SH-SY5Y (cell line): ENCODE measurements around the gene NPHP4.

Experiments
- GATA2 ChIP-seq: IDR thresholded peaks from 2 replicates; pipeline ENCODE4 v1.6.1; 2011; ENCODE audit warnings: mild to moderate bottlenecking, low read depth, low read length
- GATA3 ChIP-seq: IDR thresholded peaks from 2 replicates; pipeline ENCODE4 v1.6.1; 2011; ENCODE audit warnings: low read depth, mild to moderate bottlenecking, low read length, moderate library complexity

Gene NPHP4

GRCh38 chr1:5842679-5843078 lies 149.5 kb downstream of the NPHP4 start:
- no peak for TF ChIP-seq GATA3
- TF ChIP-seq GATA2 = no peak

GRCh38 chr1:5840551-5841001 lies 151.6 kb downstream of the NPHP4 start:
- no peak for TF ChIP-seq GATA2
- TF ChIP-seq GATA3 = no peak

- TF ChIP-seq GATA2 (no peak), GATA3 (no peak)
Observed at GRCh38 chr1:5839881-5840550, 152.2 kb downstream of the NPHP4 start.

GRCh38 chr1:5839161-5839880 lies 152.9 kb downstream of the NPHP4 start:
- no peak for TF ChIP-seq GATA3
- no peak for TF ChIP-seq GATA2

GRCh38 chr1:5837976-5838653 lies 154.1 kb downstream of the NPHP4 start:
- TF ChIP-seq GATA2 (no peak), GATA3 (no peak)

GRCh38 chr1:5836776-5837440 lies 155.3 kb downstream of the NPHP4 start:
- TF ChIP-seq GATA2 = no peak
- no peak for TF ChIP-seq GATA3

- TF ChIP-seq GATA2 (no peak), GATA3 (no peak)
Observed at GRCh38 chr1:5835179-5835562, 157.1 kb downstream of the NPHP4 start.

GRCh38 chr1:5834477-5835178 lies 157.6 kb downstream of the NPHP4 start:
- no peak for TF ChIP-seq GATA2
- TF ChIP-seq GATA3 = no peak

- TF ChIP-seq GATA2 = no peak
- TF ChIP-seq GATA3 = no peak
Observed at GRCh38 chr1:5833911-5834310, 158.3 kb downstream of the NPHP4 start.

GRCh38 chr1:5832916-5833895 lies 159.0 kb downstream of the NPHP4 start:
- no peak for TF ChIP-seq GATA2
- no peak for TF ChIP-seq GATA3

- no peak for TF ChIP-seq GATA2
- no peak for TF ChIP-seq GATA3
Observed at GRCh38 chr1:5831600-5832335, 160.5 kb downstream of the NPHP4 start.
